ENCODE measurements around the gene ZNRF4.
"Not testable (repeated sequence)": the region's sequence is repeated elsewhere in the genome, so short reads cannot be mapped to it uniquely, and the experiment has no call there.

The ZNRF4 gene, protein sequence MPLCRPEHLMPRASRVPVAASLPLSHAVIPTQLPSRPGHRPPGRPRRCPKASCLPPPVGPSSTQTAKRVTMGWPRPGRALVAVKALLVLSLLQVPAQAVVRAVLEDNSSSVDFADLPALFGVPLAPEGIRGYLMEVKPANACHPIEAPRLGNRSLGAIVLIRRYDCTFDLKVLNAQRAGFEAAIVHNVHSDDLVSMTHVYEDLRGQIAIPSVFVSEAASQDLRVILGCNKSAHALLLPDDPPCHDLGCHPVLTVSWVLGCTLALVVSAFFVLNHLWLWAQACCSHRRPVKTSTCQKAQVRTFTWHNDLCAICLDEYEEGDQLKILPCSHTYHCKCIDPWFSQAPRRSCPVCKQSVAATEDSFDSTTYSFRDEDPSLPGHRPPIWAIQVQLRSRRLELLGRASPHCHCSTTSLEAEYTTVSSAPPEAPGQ

DNA sequence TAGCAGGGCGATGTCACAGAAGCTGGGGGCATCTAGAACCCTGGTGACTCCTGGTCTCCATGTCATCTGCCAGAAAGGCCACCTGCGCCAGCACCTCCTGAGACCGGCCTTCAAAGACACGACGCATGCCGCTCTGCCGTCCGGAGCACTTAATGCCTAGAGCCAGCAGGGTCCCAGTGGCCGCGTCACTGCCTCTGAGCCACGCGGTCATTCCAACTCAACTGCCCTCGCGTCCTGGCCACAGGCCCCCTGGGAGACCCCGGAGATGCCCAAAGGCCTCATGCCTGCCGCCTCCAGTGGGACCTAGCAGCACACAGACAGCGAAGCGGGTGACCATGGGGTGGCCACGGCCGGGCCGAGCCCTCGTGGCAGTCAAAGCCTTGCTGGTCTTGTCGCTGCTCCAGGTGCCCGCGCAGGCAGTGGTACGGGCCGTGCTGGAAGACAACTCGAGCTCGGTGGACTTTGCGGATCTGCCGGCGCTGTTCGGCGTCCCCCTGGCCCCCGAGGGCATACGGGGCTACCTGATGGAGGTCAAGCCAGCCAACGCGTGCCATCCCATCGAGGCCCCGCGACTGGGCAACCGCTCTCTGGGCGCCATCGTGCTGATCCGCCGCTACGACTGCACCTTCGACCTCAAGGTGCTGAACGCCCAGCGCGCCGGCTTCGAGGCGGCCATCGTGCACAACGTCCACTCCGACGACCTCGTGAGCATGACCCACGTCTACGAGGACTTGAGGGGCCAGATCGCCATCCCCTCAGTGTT is at the start of gene ZNRF4:
Gene ZNRF4 (plus strand): TSS at position 51 of the 763 bp plus-strand sequence. CDS start 75 bp downstream, at position 126.
- H3K4me1 ChIP-seq = no peaks in the 10 kb centered on the region
- no peak for DNase-seq
- no peak within 1 kb of the TSS for H3K27ac ChIP-seq
- no peaks in the 10 kb centered on the region for H3K9me3 ChIP-seq
- H3K36me3 ChIP-seq = no peaks in the 10 kb centered on the region
- no peak within 1 kb of the TSS for H3K4me3 ChIP-seq
- intact Hi-C loops (cut with DNase I; ENCODE audit: low total_unique reads) = no loop called here
- no peak for TF ChIP-seq CTCF (IDR thresholded peaks at IDR 0.05)
- H3K27me3 ChIP-seq = peaks cover 0 to 69% of the 10 kb centered on the region in 2 donors

DNA sequence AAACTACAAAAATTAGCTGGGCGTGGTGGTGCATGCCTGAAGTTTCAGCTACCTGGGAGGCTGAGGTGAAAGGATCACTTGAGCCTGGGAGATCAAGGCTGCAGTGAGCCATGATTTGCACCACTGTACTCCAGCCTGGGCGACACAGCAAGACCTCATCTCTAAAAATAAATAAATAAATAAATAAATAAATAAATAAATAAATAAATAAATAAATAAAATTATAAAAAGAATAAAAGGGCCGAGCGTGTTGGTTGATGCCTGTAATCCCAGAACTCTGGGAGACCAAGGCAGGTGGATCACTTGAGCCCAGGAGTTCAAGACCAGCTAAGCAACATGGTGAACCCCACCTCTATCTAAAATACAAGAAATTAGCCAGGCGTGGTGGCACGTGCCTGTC is 49.0 kb upstream of the ZNRF4 start:
- intact Hi-C loops (cut with DNase I; ENCODE audit: low total_unique reads); H3K4me1 ChIP-seq; H3K4me3 ChIP-seq; H3K27ac ChIP-seq; H3K9me3 ChIP-seq; H3K36me3 ChIP-seq; DNase-seq: not testable (repeated sequence)
- peaks cover 0 to 15% of the 10 kb centered on the region in 2 donors for H3K27me3 ChIP-seq

DNA sequence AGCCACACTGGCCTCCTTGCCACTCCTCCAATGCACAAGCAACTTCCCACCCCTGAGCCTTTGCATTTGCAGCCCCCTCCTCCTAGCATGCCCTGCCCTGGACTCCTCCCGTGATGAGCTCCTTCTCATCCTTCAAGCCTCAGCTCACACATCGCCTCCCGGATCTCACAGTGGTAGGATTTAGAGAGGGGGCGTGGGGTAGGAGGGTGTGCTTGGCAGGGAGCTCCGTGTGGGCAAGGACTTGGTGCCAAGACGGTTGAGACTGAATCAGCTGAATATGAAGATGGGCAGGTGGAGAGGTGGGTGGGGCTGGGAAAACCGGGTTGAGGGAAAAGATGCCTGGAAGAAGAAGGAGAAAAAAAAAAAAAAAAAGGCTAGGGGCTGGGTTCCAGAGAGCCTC is 48.4 kb upstream of the ZNRF4 start:
- TF ChIP-seq CTCF (IDR thresholded peaks at IDR 0.05) = no peak
- no peak for DNase-seq
- Histone ChIP-seq H3K4me3 (no peak overlapping the region), H3K27ac (no peak overlapping the region), H3K27me3 (peaks cover 0 to 19% of the 10 kb centered on the region in 2 donors), H3K36me3 (no peaks in the 10 kb centered on the region), H3K9me3 (peaks cover 0 to 3% (median 0%) of the 10 kb centered on the region in 3 donors), H3K4me1 (no peaks in the 10 kb centered on the region)
- intact Hi-C loops (cut with DNase I; ENCODE audit: low total_unique reads) = no loop called here

GRCh38 chr19:5407356-5407755 is 47.9 kb upstream of the ZNRF4 start:
- H3K4me3 ChIP-seq = no peak overlapping the region
- no peak for TF ChIP-seq CTCF (IDR thresholded peaks at IDR 0.05)
- H3K9me3 ChIP-seq = peaks cover 0 to 3% (median 0%) of the 10 kb centered on the region in 3 donors
- H3K4me1 ChIP-seq = no peaks in the 10 kb centered on the region
- H3K36me3 ChIP-seq = no peaks in the 10 kb centered on the region
- intact Hi-C loops (cut with DNase I; ENCODE audit: low total_unique reads) = no loop called here
- DNase-seq = no peak
- no peak overlapping the region for H3K27ac ChIP-seq
- peaks cover 0 to 19% of the 10 kb centered on the region in 2 donors for H3K27me3 ChIP-seq

DNA sequence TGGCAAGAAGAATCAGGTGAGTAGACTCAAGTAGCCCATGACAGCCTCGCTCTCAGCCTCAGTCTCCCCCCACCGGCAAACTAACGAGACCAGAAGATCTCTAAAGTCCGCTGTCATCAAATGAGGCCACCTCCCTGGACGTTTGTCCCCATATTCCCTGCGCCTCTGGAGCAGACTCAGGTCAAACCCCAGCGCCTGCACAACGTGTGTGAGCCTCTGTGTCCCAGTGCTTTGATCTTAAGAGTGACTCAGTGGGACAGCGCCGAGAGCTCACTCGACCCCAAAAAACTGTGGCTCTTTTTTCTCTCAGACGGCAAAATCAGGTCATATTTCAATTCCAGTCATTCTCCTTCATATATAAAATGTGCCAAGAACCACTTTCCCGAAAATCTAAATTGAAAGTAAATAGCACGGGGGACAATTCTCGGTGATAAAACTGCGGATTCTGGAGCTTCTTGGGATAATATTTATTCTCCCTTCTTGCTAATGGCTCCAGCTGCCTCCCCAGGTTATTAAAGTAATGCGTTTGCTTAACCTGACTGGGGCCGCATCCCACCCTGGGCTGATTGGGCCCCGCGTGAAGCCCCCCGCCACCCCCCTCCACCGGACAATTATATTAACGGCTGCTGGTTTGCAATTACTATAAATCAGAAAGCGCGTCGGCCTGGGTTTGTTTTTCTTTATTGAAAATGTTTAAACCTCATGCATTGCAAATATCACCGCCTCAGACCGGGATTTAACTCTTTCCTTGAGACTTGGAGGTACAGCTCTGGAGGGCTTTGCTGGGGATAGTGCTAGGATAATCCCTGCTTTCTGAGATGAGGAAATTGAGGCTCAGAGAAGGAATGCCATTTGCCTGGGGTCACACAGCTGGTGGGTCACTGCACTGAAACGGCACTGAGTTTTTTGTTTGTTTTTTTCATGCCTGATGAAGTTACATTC is 37.5 kb upstream of the ZNRF4 start:
- intact Hi-C loops (cut with DNase I; ENCODE audit: low total_unique reads) = no loop called here
- Histone ChIP-seq H3K4me3 (no peak overlapping the region), H3K27ac (no peak overlapping the region), H3K4me1 (no peaks in the 10 kb centered on the region), H3K9me3 (no peaks in the 10 kb centered on the region), H3K36me3 (no peaks in the 10 kb centered on the region), H3K27me3 (peaks cover 0 to 50% of the 10 kb centered on the region in 2 donors)
- DNase-seq = no peak
- no peak for TF ChIP-seq CTCF (IDR thresholded peaks at IDR 0.05)

Measured in tibial artery (tissue), 4 donors.